Ishikawa (cell line): Measurements from ENCODE around the gene SPRTN.

Source experiments
- CEBPB ChIP-seq: IDR thresholded peaks from 2 replicates; pipeline ENCODE4 v1.6.1; 2012
- EGR1 ChIP-seq: IDR thresholded peaks from 2 replicates; pipeline ENCODE4 v1.6.1; 2012
- EP300 ChIP-seq: IDR thresholded peaks from 2 replicates; pipeline ENCODE4 v1.6.1; 2012; ENCODE audit warnings: borderline replicate concordance
- REST ChIP-seq: IDR thresholded peaks from 2 replicates; pipeline ENCODE4 v1.6.1; 2012; ENCODE audit warnings: low read depth, mild to moderate bottlenecking

- TF ChIP-seq EGR1 (no peak), REST (no peak), EP300 (no peak), CEBPB (no peak)
Observed at GRCh38 chr1:231404318-231404717, 66.2 kb downstream of the SPRTN start.
